NCI-H2029 (cell line): ENCODE results near the gene DIAPH3.

Experiments
- DNase-seq: peaks from one replicate; lab custom pipeline; 2025; lab: John Stamatoyannopoulos, UW

The DIAPH3 gene

DNA sequence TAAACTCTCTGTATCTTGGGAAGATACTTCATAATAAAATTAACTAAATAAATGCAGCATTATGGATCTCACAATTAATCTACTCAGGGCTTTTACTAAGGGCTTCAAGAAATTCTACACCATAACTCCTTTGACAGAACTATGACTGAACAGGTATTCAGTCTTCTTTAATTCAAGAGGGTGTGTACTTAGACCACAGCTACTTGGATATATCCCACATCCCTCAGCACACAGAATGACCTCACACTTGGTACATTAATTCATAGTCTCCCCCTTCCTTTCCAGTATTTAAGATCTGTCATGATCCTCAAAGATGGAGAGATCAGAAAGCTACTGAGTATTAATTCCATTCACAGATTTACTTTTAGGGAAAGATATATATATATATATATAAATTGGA, 11.6 kb downstream of the DIAPH3 start:
- no peak for DNase-seq

GRCh38 chr13:60150538-60150937, 13.2 kb downstream of the DIAPH3 start:
- no peak for DNase-seq

DNA sequence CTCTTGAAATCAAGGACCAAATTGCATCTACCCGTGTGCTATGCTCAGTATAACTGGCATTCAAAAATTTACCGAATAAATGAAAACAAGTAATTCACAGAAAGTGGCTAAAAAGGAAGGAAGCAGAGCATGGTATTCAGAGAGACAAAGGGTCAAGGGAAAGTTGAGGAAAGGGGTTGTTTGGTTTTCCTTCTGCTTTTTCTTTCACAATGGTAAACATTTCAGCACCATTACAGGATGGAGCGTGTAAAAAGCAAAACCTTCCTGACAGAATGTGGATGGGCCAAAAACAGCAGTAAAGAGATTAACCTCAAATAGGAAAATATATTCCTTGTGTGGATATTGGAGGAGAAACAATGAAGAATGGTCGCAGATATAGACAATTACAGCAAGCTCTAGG, 14.8 kb downstream of the DIAPH3 start:
- DNase-seq = no peak

- no peak for DNase-seq
Measured at GRCh38 chr13:60147361-60147760, 16.4 kb downstream of the DIAPH3 start.

DNA sequence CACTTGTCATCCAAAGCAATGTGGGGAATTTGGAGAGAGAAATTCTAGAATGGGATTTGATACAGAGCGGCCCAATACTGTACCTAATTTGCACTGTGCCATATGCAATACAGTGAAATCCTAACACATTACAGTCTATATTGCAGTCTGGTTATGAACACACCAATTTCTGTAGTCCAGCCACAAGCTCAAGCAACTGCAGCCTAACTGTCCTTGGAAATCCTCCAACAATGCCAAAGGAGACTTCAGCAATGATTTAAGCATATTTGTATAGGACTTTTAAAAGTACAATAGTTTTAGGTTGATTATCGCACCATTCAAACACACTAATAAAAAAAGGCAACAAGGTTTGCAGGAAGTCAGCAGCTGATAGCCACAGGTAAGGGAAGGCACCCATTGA, 17.3 kb downstream of the DIAPH3 start:
- no peak for DNase-seq

DNA sequence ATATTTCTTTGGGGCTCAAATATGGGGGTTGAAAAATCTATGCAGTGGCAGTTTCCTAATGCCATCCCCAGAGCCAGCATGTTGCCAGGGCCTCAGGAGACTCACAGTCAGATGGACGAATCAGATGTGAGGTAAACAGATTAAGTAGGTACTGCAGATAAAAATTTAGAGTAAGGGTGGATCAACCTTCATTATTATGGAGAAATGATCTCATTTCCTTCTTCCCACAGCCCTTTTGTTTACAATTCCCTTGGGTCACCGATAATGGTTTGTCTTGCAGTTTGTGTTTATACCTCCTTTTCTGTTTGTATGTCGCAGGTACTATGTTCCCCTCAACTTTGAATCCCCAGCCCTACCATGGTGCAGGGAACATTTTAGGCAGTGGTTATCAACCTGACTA, 20.0 kb downstream of the DIAPH3 start:
- DNase-seq = peak; percentile 62

- no peak for DNase-seq
Measured at GRCh38 chr13:60139272-60139671, 24.5 kb downstream of the DIAPH3 start.

GRCh38 chr13:60138674-60139073, 25.1 kb downstream of the DIAPH3 start:
- DNase-seq = no peak

GRCh38 chr13:60137911-60138560, 25.7 kb downstream of the DIAPH3 start:
- DNase-seq = no peak

- no peak for DNase-seq
Measured at GRCh38 chr13:60135344-60135743, 28.4 kb downstream of the DIAPH3 start.

- no peak for DNase-seq
Measured at GRCh38 chr13:60134376-60134775, 29.4 kb downstream of the DIAPH3 start.

GRCh38 chr13:60121337-60121687, 42.4 kb downstream of the DIAPH3 start:
- no peak for DNase-seq

- no peak for DNase-seq
Measured at GRCh38 chr13:60120617-60121336, 43.0 kb downstream of the DIAPH3 start.

DNA sequence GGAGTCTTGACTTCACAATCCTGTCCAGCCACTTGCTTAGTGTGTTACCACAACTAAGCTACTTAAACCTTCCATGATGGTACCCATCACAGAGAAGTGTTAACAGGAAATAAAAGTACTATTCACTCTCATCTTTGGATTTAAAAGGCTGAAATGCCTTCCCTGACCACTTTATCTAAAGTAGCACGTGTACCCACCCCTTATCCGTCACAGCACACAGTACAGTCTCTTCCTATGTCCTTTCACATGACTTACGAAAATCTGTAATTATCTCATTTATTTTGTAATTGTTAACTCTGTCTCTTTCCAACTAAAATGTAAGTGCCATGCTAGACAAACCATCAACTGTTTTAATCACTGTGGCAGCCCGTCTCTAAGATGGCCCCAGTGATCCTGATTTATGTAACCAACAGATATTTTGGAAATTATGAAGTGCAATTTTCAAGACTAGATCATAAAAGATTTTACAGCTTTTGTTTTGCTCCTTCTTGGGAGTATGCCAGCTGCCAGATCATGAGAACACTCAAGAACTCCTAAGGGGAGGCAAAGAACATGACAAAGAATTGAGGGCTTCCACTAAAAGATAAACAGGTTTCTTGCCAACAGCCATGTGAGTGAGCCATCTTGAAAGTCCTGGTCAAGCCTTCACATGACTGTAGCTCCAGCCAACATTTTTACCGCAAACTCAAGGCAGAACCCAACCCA, 44.9 kb downstream of the DIAPH3 start:
- no peak for DNase-seq

DNA sequence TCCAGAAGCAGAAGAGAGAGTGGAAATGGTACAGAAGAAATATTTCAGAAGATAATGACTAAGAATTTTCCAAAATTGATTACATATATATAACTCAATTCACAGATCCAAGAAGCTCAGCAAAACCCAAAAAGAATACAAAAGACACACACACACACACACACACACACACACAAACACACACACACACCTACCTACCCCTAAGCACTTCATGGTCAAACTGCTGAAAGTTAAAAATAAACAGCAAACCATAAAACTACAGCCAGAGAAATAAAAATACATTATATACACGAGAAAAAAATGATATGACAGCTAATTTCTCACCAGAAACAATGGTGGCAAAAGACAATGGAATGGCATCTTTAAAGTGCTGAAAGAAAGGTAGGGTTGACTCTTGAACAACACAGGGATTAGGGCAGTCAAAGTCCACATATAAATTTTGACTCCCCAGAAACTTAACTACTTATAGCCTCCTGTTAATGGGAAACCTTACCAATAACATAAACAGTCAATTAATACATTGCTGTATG, 49.2 kb downstream of the DIAPH3 start:
- no peak for DNase-seq

GRCh38 chr13:60112771-60113170, 51.0 kb downstream of the DIAPH3 start:
- no peak for DNase-seq

DNA sequence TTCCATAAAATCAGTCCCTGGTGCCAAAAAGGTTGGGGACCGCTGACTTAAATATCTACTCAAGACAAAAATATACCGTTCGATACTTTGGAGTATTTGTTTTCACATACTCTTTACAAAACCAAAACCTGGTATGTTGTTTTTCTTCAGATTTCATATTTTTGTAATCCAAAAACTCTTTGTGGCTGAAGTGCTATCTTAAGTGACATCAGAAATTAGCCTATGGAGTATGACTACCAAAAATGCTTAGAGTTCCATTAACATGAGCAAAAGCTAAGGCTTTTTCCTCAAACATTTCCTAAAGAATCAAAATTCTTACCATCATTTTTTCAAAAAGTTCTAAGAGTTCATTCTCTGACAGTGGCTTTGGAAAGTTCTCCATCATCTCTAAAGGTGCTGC, 52.0 kb downstream of the DIAPH3 start:
- no peak for DNase-seq

- DNase-seq = no peak
Measured at GRCh38 chr13:60109285-60109684, 54.4 kb downstream of the DIAPH3 start.

GRCh38 chr13:60108589-60108988, 55.1 kb downstream of the DIAPH3 start:
- DNase-seq = no peak

DNA sequence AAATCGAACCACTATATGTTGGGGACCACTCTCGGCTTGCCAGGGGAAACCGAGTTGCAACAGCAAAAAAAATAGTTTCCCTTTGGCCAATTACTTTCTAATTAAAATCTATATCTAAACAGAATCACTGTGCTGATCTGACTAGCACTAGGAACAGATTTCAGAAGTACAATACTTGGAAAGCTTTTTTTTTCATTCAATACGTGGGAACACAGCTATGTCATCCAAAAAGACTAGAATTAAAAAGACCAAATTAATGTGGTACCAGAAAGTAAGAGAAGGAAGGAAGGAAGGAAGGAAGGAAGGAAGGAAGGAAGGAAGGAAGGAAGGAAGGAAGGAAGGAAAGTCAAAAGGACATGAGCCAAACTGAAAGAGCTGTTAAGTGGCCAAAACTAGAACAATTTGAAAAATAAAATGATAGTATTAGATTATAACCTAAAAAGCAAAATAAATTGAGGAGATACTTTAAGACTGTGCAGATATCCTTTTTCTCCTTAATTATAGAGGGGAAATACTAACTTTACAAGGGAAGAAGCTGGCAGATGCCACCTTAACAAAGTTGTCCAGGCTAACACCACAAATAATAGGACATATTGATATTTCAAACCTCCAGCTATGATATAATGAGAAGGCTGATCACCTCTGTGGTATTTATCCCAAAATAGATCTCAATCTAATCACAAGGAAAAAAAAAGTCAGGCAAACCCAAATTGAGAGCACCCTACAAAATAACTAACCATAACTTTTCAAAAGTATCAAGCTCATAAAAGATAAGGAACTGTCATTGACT, 63.9 kb downstream of the DIAPH3 start:
- DNase-seq = no peak

- DNase-seq = no peak
Measured at GRCh38 chr13:60095300-60095699, 68.4 kb downstream of the DIAPH3 start.

DNA sequence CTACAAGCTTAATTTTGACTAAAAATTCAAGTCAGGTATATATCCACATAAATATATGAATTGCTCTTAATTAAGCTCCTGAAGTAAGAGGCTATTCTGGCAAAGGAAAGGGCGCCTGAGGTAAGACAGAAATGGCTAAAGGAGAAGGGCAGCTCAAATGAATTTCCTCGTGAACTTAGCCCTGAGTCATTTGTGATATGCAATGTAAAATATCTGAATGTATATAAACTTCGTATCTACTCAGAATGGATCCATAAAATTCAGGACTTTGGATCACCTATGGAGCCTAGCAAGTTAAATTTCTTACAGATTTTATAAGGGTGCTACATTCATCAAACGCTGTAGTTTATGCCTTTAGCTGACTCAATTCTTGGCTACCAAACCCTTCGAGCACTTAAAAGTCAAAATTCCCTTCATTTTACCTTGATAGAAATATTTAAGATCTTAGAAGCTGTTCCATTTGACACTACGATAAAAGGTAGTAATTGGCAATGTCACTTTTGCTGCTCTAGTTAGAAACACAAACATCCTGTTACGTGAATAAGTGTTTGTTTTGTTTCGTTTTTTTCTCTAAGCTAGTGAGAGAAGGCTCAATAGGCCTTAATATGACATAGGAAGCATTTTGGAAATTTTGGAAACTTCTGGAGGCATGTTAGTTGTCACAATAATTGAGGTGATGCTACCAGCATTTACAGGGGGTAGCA, 69.2 kb downstream of the DIAPH3 start:
- no peak for DNase-seq
